CD14-positive monocyte (primary cell): ENCODE measurements around the gene NRXN3. TPM values are rescaled to one million over a fixed set of nuclear protein-coding genes. Genes with fewer than 3 reads are reported as not detected.

Source experiments
- DNase-seq, 3 donors: peaks; one replicate each; pipeline ENCODE4 v3.0.0-alpha.2; 2011 to 2022
- H2AFZ ChIP-seq: 2 replicates; pipeline ENCODE4 v1.6.0; 2012; ENCODE audit warnings: mild to moderate bottlenecking, low read depth, low read length, inconsistent platforms; ENCODE audit not compliant: insufficient read depth, poor library complexity, severe bottlenecking
- H3K27ac ChIP-seq, 2 donors: 1 replicate in 1 of 2; 2 replicates in 1 of 2; pipeline ENCODE4 v1.5.1; 2012 to 2013; ENCODE audit warnings: low read length in 2 of 2, control low read depth in 1 of 2, inconsistent platforms in 1 of 2, low read depth in 1 of 2, mild to moderate bottlenecking in 1 of 2
- H3K27me3 ChIP-seq, 2 donors: one replicate each; pipeline versions ENCODE4 v1.6.0 to v1.6.1; 2011 to 2013; ENCODE audit warnings: low read length in 2 of 2; ENCODE audit not compliant: control insufficient read depth in 2 of 2, insufficient read depth in 2 of 2
- H3K36me3 ChIP-seq, 2 donors: replicated peaks in 1 of 2; 1 replicate in 1 of 2; 2 replicates in 1 of 2; pipeline versions ENCODE4 v1.5.1 to v1.6.1; 2012 to 2013; ENCODE audit warnings: low read length in 2 of 2, control low read depth in 1 of 2, inconsistent platforms in 1 of 2, mild to moderate bottlenecking in 1 of 2; ENCODE audit not compliant: insufficient read depth in 2 of 2, control insufficient read depth in 1 of 2
- H3K4me1 ChIP-seq, 2 donors: 1 replicate in 1 of 2; 2 replicates in 1 of 2; pipeline versions ENCODE4 v1.5.1 to v1.6.1; 2012 to 2013; ENCODE audit warnings: low read length in 2 of 2, control low read depth in 1 of 2, inconsistent platforms in 1 of 2, mild to moderate bottlenecking in 1 of 2, moderate library complexity in 1 of 2; ENCODE audit not compliant: insufficient read depth in 2 of 2, control insufficient read depth in 1 of 2
- H3K4me2 ChIP-seq: replicated peaks from 2 replicates; pipeline ENCODE3; 2012; ENCODE audit warnings: low read length, moderate library complexity, mild to moderate bottlenecking; ENCODE audit not compliant: poor library complexity, severe bottlenecking; ENCODE audit errors: extremely low read depth
- H3K4me3 ChIP-seq, 3 experiments: fragments of 200-600 bp in 1 of 3; sonication (generic) in 1 of 3; replicated peaks in 1 of 3; 1 replicate in 2 of 3; 2 replicates in 1 of 3; pipeline ENCODE4 v1.5.1; 2011 to 2013; ENCODE audit warnings: low read length in 3 of 3, mild to moderate bottlenecking in 3 of 3, control low read depth in 2 of 3, low read depth in 2 of 3, inconsistent platforms in 1 of 3, moderate library complexity in 1 of 3
- H3K79me2 ChIP-seq: 2 replicates; pipeline ENCODE4 v1.6.0; 2012; ENCODE audit warnings: mild to moderate bottlenecking, control low read depth, inconsistent platforms, low read length, moderate library complexity; ENCODE audit not compliant: insufficient read depth
- H3K9ac ChIP-seq: 2 replicates; pipeline ENCODE4 v1.6.0; 2017; ENCODE audit warnings: low read length, mild to moderate bottlenecking; ENCODE audit not compliant: insufficient read depth, poor library complexity, severe bottlenecking
- H3K9me3 ChIP-seq, 2 donors: replicated peaks in 1 of 2; 1 replicate in 1 of 2; 2 replicates in 1 of 2; pipeline versions ENCODE4 v1.5.1 to v1.6.1; 2012 to 2013; ENCODE audit warnings: low read length in 2 of 2, control low read depth in 1 of 2; ENCODE audit not compliant: control insufficient read depth in 1 of 2, insufficient read depth in 1 of 2
- H4K20me1 ChIP-seq: 2 replicates; pipeline ENCODE4 v1.6.0; 2012; ENCODE audit warnings: mild to moderate bottlenecking, low read length, control low read depth, moderate library complexity; ENCODE audit not compliant: insufficient read depth
- H3K27ac Mint-ChIP-seq, 7 donors: one replicate each; pipeline ENCODE4 v1.8.0; 2020; ENCODE audit warnings: mild to moderate bottlenecking in 7 of 7, mixed read lengths in 7 of 7, moderate library complexity in 6 of 7, inconsistent platforms in 2 of 7
- H3K27me3 Mint-ChIP-seq, 3 donors: one replicate each; pipeline ENCODE4 v1.8.0; 2021 to 2022; ENCODE audit warnings: low read depth in 3 of 3, mild to moderate bottlenecking in 3 of 3, mixed read lengths in 3 of 3, moderate library complexity in 3 of 3, inconsistent platforms in 1 of 3
- H3K36me3 Mint-ChIP-seq, 2 donors: one replicate each; pipeline ENCODE4 v1.8.0; 2020; ENCODE audit warnings: mixed read lengths in 2 of 2, inconsistent platforms in 1 of 2, mild to moderate bottlenecking in 1 of 2
- H3K4me1 Mint-ChIP-seq: one replicate; pipeline ENCODE4 v1.8.0; 2020; ENCODE audit warnings: mild to moderate bottlenecking, mixed read lengths
- H3K4me3 Mint-ChIP-seq, 2 donors: one replicate each; pipeline ENCODE4 v1.8.0; 2020; ENCODE audit warnings: mild to moderate bottlenecking in 2 of 2, mixed read lengths in 2 of 2, moderate library complexity in 1 of 2
- H3K9me3 Mint-ChIP-seq, 7 donors: one replicate each; pipeline ENCODE4 v1.8.0; 2020 to 2022; ENCODE audit warnings: mixed read lengths in 7 of 7, mild to moderate bottlenecking in 6 of 7, moderate library complexity in 6 of 7, inconsistent platforms in 2 of 7
- CTCF ChIP-seq: fragments of 200-600 bp; IDR thresholded peaks from one replicate; pipeline ENCODE4 v1.8.0; 2022; ENCODE audit warnings: antibody characterized with exemption, mild to moderate bottlenecking
- WGBS: methylation state at CpG from one replicate; pipeline ENCODE4 v1.1.5; 2013; ENCODE audit warnings: missing lambda C conversion rate; ENCODE audit not compliant: insufficient coverage; 5-methylcytosine and 5-hydroxymethylcytosine counted together
- intact Hi-C, 2 donors: fragments of 100-400 bp; cut with micrococcal nuclease; formaldehyde crosslinking; loops; one replicate each; pipeline versions ENCODE4 v1.15.0 to v1.15.1; 2023
- polyA plus RNA-seq, 3 donors: library from polyadenylated mRNA; depleted of rRNA in 1 of 3; unstranded in 2 of 3; stranded (reverse) in 1 of 3; fragments of 300-500 nt in 2 of 3; fragments of >200 nt in 1 of 3; fragmentation: Illumina TruSeq in 2 of 3; gene quantifications; 1 replicate in 2 of 3; 2 replicates in 1 of 3; pipeline ENCODE4 v1.2.3, GENCODE V29; 2012 to 2021

NRXN3 gene
- polyA plus RNA-seq, 3 donors = not detected

- intact Hi-C loops = no loop called here
- no peak overlapping the region for H3K27ac Mint-ChIP-seq
- H3K4me2 ChIP-seq = no peak overlapping the region
- H3K4me1 ChIP-seq = no peaks in the 10 kb centered on the region
- 60% methylated on average over 1 of the region's 6 CpGs for WGBS
- peaks cover 0 to 15% of the 10 kb centered on the region in 2 donors for H3K9me3 ChIP-seq
- no peaks in the 10 kb centered on the region for H4K20me1 ChIP-seq
- no peaks in the 10 kb centered on the region for H3K4me1 Mint-ChIP-seq
- no peak overlapping the region for H3K9ac ChIP-seq
- no peak overlapping the region for H3K4me3 ChIP-seq
- no peaks in the 10 kb centered on the region for H3K36me3 Mint-ChIP-seq
- H3K27ac ChIP-seq = no peak overlapping the region
- no peaks in the 10 kb centered on the region for H3K27me3 ChIP-seq
- TF ChIP-seq CTCF = no peak
- H3K4me3 Mint-ChIP-seq = no peak overlapping the region
- peaks cover 0 to 13% (median 9%) of the 10 kb centered on the region in 7 donors for H3K9me3 Mint-ChIP-seq
- no peak overlapping the region for H2AFZ ChIP-seq
- no peaks in the 10 kb centered on the region for H3K79me2 ChIP-seq
- no peaks in the 10 kb centered on the region for H3K36me3 ChIP-seq
- DNase-seq = no peak
- no peaks in the 10 kb centered on the region for H3K27me3 Mint-ChIP-seq
Measured at GRCh38 chr14:79629411-79630287, 1459.5 kb downstream of the NRXN3 start.

GRCh38 chr14:79630288-79630960 is 1460.3 kb downstream of the NRXN3 start:
- no peak overlapping the region for H3K4me3 Mint-ChIP-seq
- Histone ChIP-seq H3K4me3 (no peak overlapping the region), H3K36me3 (no peaks in the 10 kb centered on the region), H3K4me2 (no peak overlapping the region), H3K27ac (no peak overlapping the region), H2AFZ (no peak overlapping the region), H4K20me1 (no peaks in the 10 kb centered on the region), H3K79me2 (no peaks in the 10 kb centered on the region), H3K4me1 (no peaks in the 10 kb centered on the region), H3K27me3 (no peaks in the 10 kb centered on the region), H3K9me3 (peaks cover 0 to 15% of the 10 kb centered on the region in 2 donors), H3K9ac (no peak overlapping the region)
- peaks cover 0 to 15% (median 9%) of the 10 kb centered on the region in 7 donors for H3K9me3 Mint-ChIP-seq
- H3K27me3 Mint-ChIP-seq = no peaks in the 10 kb centered on the region
- 75% methylated on average over 2 of the region's 6 CpGs for WGBS
- intact Hi-C loops = no loop called here
- H3K4me1 Mint-ChIP-seq = no peaks in the 10 kb centered on the region
- DNase-seq = no peak
- TF ChIP-seq CTCF = no peak
- no peak overlapping the region for H3K27ac Mint-ChIP-seq
- no peaks in the 10 kb centered on the region for H3K36me3 Mint-ChIP-seq
